ENCODE data around the gene NXPH4. TPM values are rescaled to one million over a fixed set of nuclear protein-coding genes. Genes with fewer than 3 reads are reported as not detected.

NXPH4 gene
- total RNA-seq, 2 donors from 2014 or later: 0.27 TPM; not detected in 1

DNA sequence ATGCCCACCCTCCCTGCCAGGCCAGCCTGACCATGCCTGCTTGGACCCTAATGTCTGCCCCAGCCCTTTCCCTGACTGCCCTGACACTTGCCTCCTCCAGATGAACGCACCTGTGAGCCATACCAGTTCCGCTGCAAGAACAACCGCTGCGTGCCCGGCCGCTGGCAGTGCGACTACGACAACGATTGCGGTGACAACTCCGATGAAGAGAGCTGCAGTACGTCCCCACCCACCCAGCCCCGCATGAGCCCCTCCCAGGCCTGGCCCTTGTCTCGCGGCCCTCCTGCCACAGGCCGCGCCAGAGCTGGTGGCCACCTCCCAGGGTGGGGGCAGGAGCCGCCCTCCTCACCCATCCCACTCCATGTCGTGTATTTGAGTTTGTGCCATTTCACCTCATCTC is 14.3 kb upstream of the NXPH4 start:
- H3K27me3 ChIP-seq: no peaks in the 10 kb centered on the region
- no peak overlapping the region for H3K4me3 ChIP-seq
- no peaks in the 10 kb centered on the region for H3K4me1 ChIP-seq
- no peak overlapping the region for H3K9ac ChIP-seq (ENCODE audit: low read depth in 2 of 2, low read length in 2 of 2)
- H3K36me3 ChIP-seq: peaks cover 33% of the 10 kb centered on the region
- H3K27ac ChIP-seq: no peak overlapping the region
- TF ChIP-seq CTCF (IDR thresholded peaks at IDR 0.05): no peak
- intact Hi-C loops (cut with DNase I): no loop called here
- H3K9me3 ChIP-seq: no peaks in the 10 kb centered on the region
- DNase-seq: no peak

DNA sequence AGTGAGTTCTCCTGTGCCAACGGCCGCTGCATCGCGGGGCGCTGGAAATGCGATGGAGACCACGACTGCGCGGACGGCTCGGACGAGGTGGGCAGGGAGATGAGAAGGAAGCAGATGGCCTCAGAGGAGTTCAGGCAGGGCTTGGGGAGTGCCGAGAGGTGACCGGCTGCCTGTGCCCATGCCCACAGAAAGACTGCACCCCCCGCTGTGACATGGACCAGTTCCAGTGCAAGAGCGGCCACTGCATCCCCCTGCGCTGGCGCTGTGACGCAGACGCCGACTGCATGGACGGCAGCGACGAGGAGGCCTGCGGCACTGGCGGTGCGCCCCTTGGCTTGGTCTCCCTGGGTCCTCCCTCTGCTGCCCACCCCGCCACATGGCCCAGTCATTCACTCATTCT is 13.4 kb upstream of the NXPH4 start:
- Histone ChIP-seq H3K4me3 (no peak overlapping the region), H3K27ac (no peak overlapping the region), H3K36me3 (peaks cover 26% of the 10 kb centered on the region), H3K9ac (ENCODE audit: low read depth in 2 of 2, low read length in 2 of 2) (no peak overlapping the region), H3K27me3 (no peaks in the 10 kb centered on the region), H3K4me1 (no peaks in the 10 kb centered on the region), H3K9me3 (no peaks in the 10 kb centered on the region)
- TF ChIP-seq CTCF (IDR thresholded peaks at IDR 0.05): no peak
- no peak for DNase-seq
- intact Hi-C loops (cut with DNase I): no loop called here

DNA sequence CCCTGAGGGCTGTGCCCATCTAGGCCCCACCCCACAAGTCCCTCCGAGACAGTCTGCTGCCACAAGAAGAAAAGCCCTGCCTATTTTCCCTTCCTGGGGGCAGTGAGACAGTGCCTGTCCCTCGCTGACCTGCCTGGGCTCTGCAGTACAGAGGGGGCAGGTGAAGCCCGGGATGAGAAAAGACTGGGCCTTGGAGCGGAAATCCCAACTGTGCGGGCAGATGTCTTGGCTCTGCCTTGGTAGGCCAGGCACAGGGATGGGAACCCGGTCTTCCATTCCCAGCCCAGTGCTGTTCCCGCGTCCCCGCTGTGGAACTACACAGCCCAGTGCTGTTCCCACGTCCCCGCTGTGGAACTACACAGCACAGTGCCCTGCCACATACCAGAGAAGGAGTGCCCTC is 12.8 kb upstream of the NXPH4 start:
- H3K27ac ChIP-seq: no peak overlapping the region
- no peak for TF ChIP-seq CTCF (IDR thresholded peaks at IDR 0.05)
- no peaks in the 10 kb centered on the region for H3K27me3 ChIP-seq
- no peak for DNase-seq
- intact Hi-C loops (cut with DNase I): no loop called here
- H3K4me3 ChIP-seq: no peak overlapping the region
- H3K9me3 ChIP-seq: no peaks in the 10 kb centered on the region
- no peak overlapping the region for H3K9ac ChIP-seq (ENCODE audit: low read depth in 2 of 2, low read length in 2 of 2)
- no peaks in the 10 kb centered on the region for H3K4me1 ChIP-seq
- H3K36me3 ChIP-seq: peaks cover 26% of the 10 kb centered on the region

- Histone ChIP-seq H3K9ac (ENCODE audit: low read depth in 2 of 2, low read length in 2 of 2) (no peak overlapping the region), H3K27me3 (no peaks in the 10 kb centered on the region), H3K9me3 (no peaks in the 10 kb centered on the region), H3K4me3 (no peak overlapping the region), H3K27ac (no peak overlapping the region), H3K36me3 (peaks cover 26% of the 10 kb centered on the region), H3K4me1 (no peaks in the 10 kb centered on the region)
- DNase-seq: no peak
- intact Hi-C loops (cut with DNase I): no loop called here
- no peak for TF ChIP-seq CTCF (IDR thresholded peaks at IDR 0.05)
These were observed 12.1 kb upstream of the NXPH4 start for GRCh38 chr12:57204454-57204853.

DNA sequence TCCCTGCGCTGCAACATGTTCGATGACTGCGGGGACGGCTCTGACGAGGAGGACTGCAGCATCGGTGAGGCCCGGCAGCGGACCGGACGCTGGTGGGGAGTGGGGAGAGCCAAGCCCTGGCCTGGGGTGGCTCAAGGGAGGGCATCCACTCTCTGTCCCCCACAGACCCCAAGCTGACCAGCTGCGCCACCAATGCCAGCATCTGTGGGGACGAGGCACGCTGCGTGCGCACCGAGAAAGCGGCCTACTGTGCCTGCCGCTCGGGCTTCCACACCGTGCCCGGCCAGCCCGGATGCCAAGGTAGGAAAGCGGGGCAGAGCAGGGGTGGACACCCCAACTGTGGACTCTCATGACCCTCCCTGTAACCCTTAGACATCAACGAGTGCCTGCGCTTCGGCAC is 11.4 kb upstream of the NXPH4 start:
- no peaks in the 10 kb centered on the region for H3K4me1 ChIP-seq
- no peak overlapping the region for H3K9ac ChIP-seq (ENCODE audit: low read depth in 2 of 2, low read length in 2 of 2)
- H3K27ac ChIP-seq: no peak overlapping the region
- no peak for TF ChIP-seq CTCF (IDR thresholded peaks at IDR 0.05)
- peaks cover 26% of the 10 kb centered on the region for H3K36me3 ChIP-seq
- intact Hi-C loops (cut with DNase I): no loop called here
- no peaks in the 10 kb centered on the region for H3K9me3 ChIP-seq
- no peaks in the 10 kb centered on the region for H3K27me3 ChIP-seq
- no peak for DNase-seq
- no peak overlapping the region for H3K4me3 ChIP-seq

DNA sequence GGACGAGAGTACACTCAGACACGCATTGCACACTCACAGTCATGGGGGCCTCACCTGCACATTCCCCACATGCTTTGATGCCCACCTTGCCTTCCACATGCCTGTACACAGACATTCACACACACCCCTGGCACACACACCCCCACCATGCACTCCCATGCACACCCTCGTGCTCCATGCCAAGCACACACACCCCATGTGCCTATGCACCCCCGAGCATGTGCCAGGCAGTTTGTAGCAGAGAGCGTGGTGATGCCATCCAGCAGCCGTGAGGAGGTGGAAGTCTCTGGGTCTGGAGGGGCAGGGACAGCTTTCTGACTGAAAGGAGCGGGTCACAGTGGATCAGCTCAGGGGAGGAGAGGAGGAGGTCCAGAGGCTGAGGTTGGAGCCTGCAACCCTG is 10.7 kb upstream of the NXPH4 start:
- TF ChIP-seq CTCF (IDR thresholded peaks at IDR 0.05): no peak
- no peaks in the 10 kb centered on the region for H3K4me1 ChIP-seq
- no peak overlapping the region for H3K4me3 ChIP-seq
- no peaks in the 10 kb centered on the region for H3K27me3 ChIP-seq
- intact Hi-C loops (cut with DNase I): no loop called here
- H3K27ac ChIP-seq: no peak overlapping the region
- H3K36me3 ChIP-seq: peaks cover 26% of the 10 kb centered on the region
- no peak overlapping the region for H3K9ac ChIP-seq (ENCODE audit: low read depth in 2 of 2, low read length in 2 of 2)
- H3K9me3 ChIP-seq: no peaks in the 10 kb centered on the region
- no peak for DNase-seq
